AG04449 (cell line): ENCODE results near the gene ARHGAP22.

ENCODE experiments used
- CTCF ChIA-PET: fragments of 350-600 bp; formaldehyde crosslinking; extraction: SDS; loops from one replicate; lab custom pipeline; 2021; ENCODE audit warnings: antibody characterized with exemption; lab: Yijun Ruan, JAX
- POLR2A ChIA-PET: fragments of 400-600, 350-600 bp; formaldehyde crosslinking; extraction: SDS; loops from one replicate; lab custom pipeline; 2020; ENCODE audit warnings: antibody characterized with exemption, inconsistent platforms; lab: Yijun Ruan, JAX
- DNase-seq: peaks from one replicate; pipeline ENCODE4 v3.0.0-alpha.2; 2010; ENCODE audit warnings: low read depth, low spot score
- H3K4me3 ChIP-seq: 2 replicates; pipeline ENCODE4 v1.5.1; 2011; ENCODE audit warnings: low read depth, mild to moderate bottlenecking, control low read depth, low read length
- CTCF ChIP-seq: IDR thresholded peaks from one replicate; pipeline ENCODE4 v1.5.1; 2011; ENCODE audit warnings: mild to moderate bottlenecking, moderate library complexity, low read length, control low read depth, inconsistent platforms; ENCODE audit not compliant: insufficient read depth; ENCODE audit errors: missing control alignments

The ARHGAP22 gene

GRCh38 chr10:48551861-48552591 lies 52.8 kb downstream of the ARHGAP22 start:
- ChIA-PET POLR2A (no interaction called here), CTCF (interaction anchor here (0.8 to 31.0 kb wide), 31 partner anchors 8 to 191 kb away, joined by 3 to 1051 read pairs (median 5); no protein-coding TSS in a partner anchor)
- no peak overlapping the region for H3K4me3 ChIP-seq
- no peak for DNase-seq
- TF ChIP-seq CTCF: peak; percentile 68

- no peak for TF ChIP-seq CTCF
- DNase-seq: no peak
- ChIA-PET CTCF (interaction anchor here (0.9 to 31.0 kb wide), 13 partner anchors 9 to 190 kb away, joined by 3 to 1051 read pairs (median 5); no protein-coding TSS in a partner anchor), POLR2A (interaction anchor here (1.4 kb wide), 1 partner anchor 105 kb away, joined by 4 read pairs; no protein-coding TSS in a partner anchor)
- no peak overlapping the region for H3K4me3 ChIP-seq
Observed at GRCh38 chr10:48550977-48551376, 53.9 kb downstream of the ARHGAP22 start.

GRCh38 chr10:48550071-48550691 lies 54.7 kb downstream of the ARHGAP22 start:
- ChIA-PET CTCF (interaction anchor here (1.0 to 31.0 kb wide), 10 partner anchors 10 to 189 kb away, joined by 3 to 1051 read pairs (median 5); no protein-coding TSS in a partner anchor), POLR2A (interaction anchor here (1.4 kb wide), 1 partner anchor 106 kb away, joined by 4 read pairs; no protein-coding TSS in a partner anchor)
- DNase-seq: no peak
- no peak overlapping the region for H3K4me3 ChIP-seq
- TF ChIP-seq CTCF: no peak

- no peak for TF ChIP-seq CTCF
- no peak overlapping the region for H3K4me3 ChIP-seq
- ChIA-PET POLR2A (no interaction called here), CTCF (interaction anchor here (1.0 to 31.0 kb wide), 12 partner anchors 9 to 970 kb away, joined by 3 to 1051 read pairs (median 4); no protein-coding TSS in a partner anchor)
- DNase-seq: no peak
Observed at GRCh38 chr10:48549236-48549635, 55.6 kb downstream of the ARHGAP22 start.

GRCh38 chr10:48548531-48549135 lies 56.2 kb downstream of the ARHGAP22 start:
- ChIA-PET CTCF (interaction anchor here (1.0 to 31.0 kb wide), 11 partner anchors 9 to 971 kb away, joined by 3 to 1051 read pairs (median 5); no protein-coding TSS in a partner anchor), POLR2A (no interaction called here)
- DNase-seq: no peak
- no peak for TF ChIP-seq CTCF
- H3K4me3 ChIP-seq: no peak overlapping the region

GRCh38 chr10:48547981-48548380 lies 56.9 kb downstream of the ARHGAP22 start:
- no peak for TF ChIP-seq CTCF
- H3K4me3 ChIP-seq: no peak overlapping the region
- POLR2A ChIA-PET: no interaction called here
- CTCF ChIA-PET: interaction anchor here (1.4 to 31.0 kb wide), 7 partner anchors 8 to 184 kb away, joined by 4 to 1051 read pairs (median 7); no protein-coding TSS in a partner anchor
- no peak for DNase-seq
